CD14-positive monocyte (primary cell): ENCODE measurements around the gene P4HB. TPM values are rescaled to one million over a fixed set of nuclear protein-coding genes. Genes with fewer than 3 reads are reported as not detected.

Source experiments
- DNase-seq, 3 donors: peaks; one replicate each; pipeline ENCODE4 v3.0.0-alpha.2; 2011 to 2022
- H2AFZ ChIP-seq: 2 replicates; pipeline ENCODE4 v1.6.0; 2012; ENCODE audit warnings: mild to moderate bottlenecking, low read depth, low read length, inconsistent platforms; ENCODE audit not compliant: insufficient read depth, poor library complexity, severe bottlenecking
- H3K27ac ChIP-seq, 2 donors: 1 replicate in 1 of 2; 2 replicates in 1 of 2; pipeline ENCODE4 v1.5.1; 2012 to 2013; ENCODE audit warnings: low read length in 2 of 2, control low read depth in 1 of 2, inconsistent platforms in 1 of 2, low read depth in 1 of 2, mild to moderate bottlenecking in 1 of 2
- H3K27me3 ChIP-seq, 2 donors: one replicate each; pipeline versions ENCODE4 v1.6.0 to v1.6.1; 2011 to 2013; ENCODE audit warnings: low read length in 2 of 2; ENCODE audit not compliant: control insufficient read depth in 2 of 2, insufficient read depth in 2 of 2
- H3K36me3 ChIP-seq, 2 donors: replicated peaks in 1 of 2; 1 replicate in 1 of 2; 2 replicates in 1 of 2; pipeline versions ENCODE4 v1.5.1 to v1.6.1; 2012 to 2013; ENCODE audit warnings: low read length in 2 of 2, control low read depth in 1 of 2, inconsistent platforms in 1 of 2, mild to moderate bottlenecking in 1 of 2; ENCODE audit not compliant: insufficient read depth in 2 of 2, control insufficient read depth in 1 of 2
- H3K4me1 ChIP-seq, 2 donors: 1 replicate in 1 of 2; 2 replicates in 1 of 2; pipeline versions ENCODE4 v1.5.1 to v1.6.1; 2012 to 2013; ENCODE audit warnings: low read length in 2 of 2, control low read depth in 1 of 2, inconsistent platforms in 1 of 2, mild to moderate bottlenecking in 1 of 2, moderate library complexity in 1 of 2; ENCODE audit not compliant: insufficient read depth in 2 of 2, control insufficient read depth in 1 of 2
- H3K4me2 ChIP-seq: replicated peaks from 2 replicates; pipeline ENCODE3; 2012; ENCODE audit warnings: low read length, moderate library complexity, mild to moderate bottlenecking; ENCODE audit not compliant: poor library complexity, severe bottlenecking; ENCODE audit errors: extremely low read depth
- H3K4me3 ChIP-seq, 3 experiments: fragments of 200-600 bp in 1 of 3; sonication (generic) in 1 of 3; replicated peaks in 1 of 3; 1 replicate in 2 of 3; 2 replicates in 1 of 3; pipeline ENCODE4 v1.5.1; 2011 to 2013; ENCODE audit warnings: low read length in 3 of 3, mild to moderate bottlenecking in 3 of 3, control low read depth in 2 of 3, low read depth in 2 of 3, inconsistent platforms in 1 of 3, moderate library complexity in 1 of 3
- H3K79me2 ChIP-seq: 2 replicates; pipeline ENCODE4 v1.6.0; 2012; ENCODE audit warnings: mild to moderate bottlenecking, control low read depth, inconsistent platforms, low read length, moderate library complexity; ENCODE audit not compliant: insufficient read depth
- H3K9ac ChIP-seq: 2 replicates; pipeline ENCODE4 v1.6.0; 2017; ENCODE audit warnings: low read length, mild to moderate bottlenecking; ENCODE audit not compliant: insufficient read depth, poor library complexity, severe bottlenecking
- H3K9me3 ChIP-seq, 2 donors: replicated peaks in 1 of 2; 1 replicate in 1 of 2; 2 replicates in 1 of 2; pipeline versions ENCODE4 v1.5.1 to v1.6.1; 2012 to 2013; ENCODE audit warnings: low read length in 2 of 2, control low read depth in 1 of 2; ENCODE audit not compliant: control insufficient read depth in 1 of 2, insufficient read depth in 1 of 2
- H4K20me1 ChIP-seq: 2 replicates; pipeline ENCODE4 v1.6.0; 2012; ENCODE audit warnings: mild to moderate bottlenecking, low read length, control low read depth, moderate library complexity; ENCODE audit not compliant: insufficient read depth
- H3K27ac Mint-ChIP-seq, 7 donors: one replicate each; pipeline ENCODE4 v1.8.0; 2020; ENCODE audit warnings: mild to moderate bottlenecking in 7 of 7, mixed read lengths in 7 of 7, moderate library complexity in 6 of 7, inconsistent platforms in 2 of 7
- H3K27me3 Mint-ChIP-seq, 3 donors: one replicate each; pipeline ENCODE4 v1.8.0; 2021 to 2022; ENCODE audit warnings: low read depth in 3 of 3, mild to moderate bottlenecking in 3 of 3, mixed read lengths in 3 of 3, moderate library complexity in 3 of 3, inconsistent platforms in 1 of 3
- H3K36me3 Mint-ChIP-seq, 2 donors: one replicate each; pipeline ENCODE4 v1.8.0; 2020; ENCODE audit warnings: mixed read lengths in 2 of 2, inconsistent platforms in 1 of 2, mild to moderate bottlenecking in 1 of 2
- H3K4me1 Mint-ChIP-seq: one replicate; pipeline ENCODE4 v1.8.0; 2020; ENCODE audit warnings: mild to moderate bottlenecking, mixed read lengths
- H3K4me3 Mint-ChIP-seq, 2 donors: one replicate each; pipeline ENCODE4 v1.8.0; 2020; ENCODE audit warnings: mild to moderate bottlenecking in 2 of 2, mixed read lengths in 2 of 2, moderate library complexity in 1 of 2
- H3K9me3 Mint-ChIP-seq, 7 donors: one replicate each; pipeline ENCODE4 v1.8.0; 2020 to 2022; ENCODE audit warnings: mixed read lengths in 7 of 7, mild to moderate bottlenecking in 6 of 7, moderate library complexity in 6 of 7, inconsistent platforms in 2 of 7
- WGBS: methylation state at CpG from one replicate; pipeline ENCODE4 v1.1.5; 2013; ENCODE audit warnings: missing lambda C conversion rate; ENCODE audit not compliant: insufficient coverage; 5-methylcytosine and 5-hydroxymethylcytosine counted together
- intact Hi-C, 2 donors: fragments of 100-400 bp; cut with micrococcal nuclease; formaldehyde crosslinking; loops; one replicate each; pipeline versions ENCODE4 v1.15.0 to v1.15.1; 2023
- polyA plus RNA-seq, 3 donors: library from polyadenylated mRNA; depleted of rRNA in 1 of 3; unstranded in 2 of 3; stranded (reverse) in 1 of 3; fragments of 300-500 nt in 2 of 3; fragments of >200 nt in 1 of 3; fragmentation: Illumina TruSeq in 2 of 3; gene quantifications; 1 replicate in 2 of 3; 2 replicates in 1 of 3; pipeline ENCODE4 v1.2.3, GENCODE V29; 2012 to 2021
- TF ChIP-seq, protein P1 (sequence below): fragments of 200-600 bp; IDR thresholded peaks from one replicate; pipeline ENCODE4 v1.8.0; 2022; ENCODE audit warnings: antibody characterized with exemption, mild to moderate bottlenecking

Gene P4HB
- polyA plus RNA-seq, 3 donors, result 108 to 297 (median 291) TPM

GRCh38 chr17:81805707-81806460 is 54.5 kb downstream of the P4HB start:
- no peak for DNase-seq
- no peak overlapping the region for H3K4me2 ChIP-seq
- H3K27ac ChIP-seq, result no peak overlapping the region
- H3K4me3 ChIP-seq, result no peak overlapping the region
- TF ChIP-seq, protein P1, sequence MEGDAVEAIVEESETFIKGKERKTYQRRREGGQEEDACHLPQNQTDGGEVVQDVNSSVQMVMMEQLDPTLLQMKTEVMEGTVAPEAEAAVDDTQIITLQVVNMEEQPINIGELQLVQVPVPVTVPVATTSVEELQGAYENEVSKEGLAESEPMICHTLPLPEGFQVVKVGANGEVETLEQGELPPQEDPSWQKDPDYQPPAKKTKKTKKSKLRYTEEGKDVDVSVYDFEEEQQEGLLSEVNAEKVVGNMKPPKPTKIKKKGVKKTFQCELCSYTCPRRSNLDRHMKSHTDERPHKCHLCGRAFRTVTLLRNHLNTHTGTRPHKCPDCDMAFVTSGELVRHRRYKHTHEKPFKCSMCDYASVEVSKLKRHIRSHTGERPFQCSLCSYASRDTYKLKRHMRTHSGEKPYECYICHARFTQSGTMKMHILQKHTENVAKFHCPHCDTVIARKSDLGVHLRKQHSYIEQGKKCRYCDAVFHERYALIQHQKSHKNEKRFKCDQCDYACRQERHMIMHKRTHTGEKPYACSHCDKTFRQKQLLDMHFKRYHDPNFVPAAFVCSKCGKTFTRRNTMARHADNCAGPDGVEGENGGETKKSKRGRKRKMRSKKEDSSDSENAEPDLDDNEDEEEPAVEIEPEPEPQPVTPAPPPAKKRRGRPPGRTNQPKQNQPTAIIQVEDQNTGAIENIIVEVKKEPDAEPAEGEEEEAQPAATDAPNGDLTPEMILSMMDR, result no peak
- WGBS, result 74% methylated on average over 5 of the region's 18 CpGs
- H3K36me3 ChIP-seq, result no peaks in the 10 kb centered on the region
- H3K4me1 ChIP-seq, result no peaks in the 10 kb centered on the region
- peak overlapping the region in 1 of 2 donors; percentile 11 for H3K4me3 Mint-ChIP-seq
- H3K27ac Mint-ChIP-seq, result no peak overlapping the region
- no peak overlapping the region for H3K9ac ChIP-seq
- H2AFZ ChIP-seq, result no peak overlapping the region
- intact Hi-C loops, result no loop called here
- no peaks in the 10 kb centered on the region for H3K4me1 Mint-ChIP-seq
- H3K9me3 Mint-ChIP-seq, result peaks cover 0 to 12% (median 3%) of the 10 kb centered on the region in 7 donors
- peaks cover 4 to 11% of the 10 kb centered on the region in 2 donors for H3K9me3 ChIP-seq
- no peaks in the 10 kb centered on the region for H3K36me3 Mint-ChIP-seq
- no peaks in the 10 kb centered on the region for H4K20me1 ChIP-seq
- peaks cover 53 to 90% (median 73%) of the 10 kb centered on the region in 3 donors for H3K27me3 Mint-ChIP-seq
- no peaks in the 10 kb centered on the region for H3K79me2 ChIP-seq
- H3K27me3 ChIP-seq, result peaks cover 15 to 71% of the 10 kb centered on the region in 2 donors

GRCh38 chr17:81804559-81805399 is 55.6 kb downstream of the P4HB start:
- no peak overlapping the region for H3K4me2 ChIP-seq
- Mint-ChIP-seq H3K4me1 (no peaks in the 10 kb centered on the region), H3K4me3 (peak overlapping the region in 1 of 2 donors; percentile 73)

More at GRCh38 chr17:81804559-81805399, 55.6 kb downstream of the P4HB start:
- peaks cover 53 to 93% (median 76%) of the 10 kb centered on the region in 3 donors for H3K27me3 Mint-ChIP-seq
- no peak overlapping the region for H3K27ac ChIP-seq
- H3K9ac ChIP-seq, result no peak overlapping the region
- peaks cover 15 to 80% of the 10 kb centered on the region in 2 donors for H3K27me3 ChIP-seq
- H3K36me3 Mint-ChIP-seq, result no peaks in the 10 kb centered on the region
- H3K4me3 ChIP-seq, result no peak overlapping the region
- no peaks in the 10 kb centered on the region for H3K4me1 ChIP-seq
- H3K27ac Mint-ChIP-seq, result no peak overlapping the region
- 5% methylated on average over 55 of the region's 65 CpGs for WGBS
- H2AFZ ChIP-seq, result no peak overlapping the region
- intact Hi-C loops, result no loop called here
- no peak for DNase-seq
- no peaks in the 10 kb centered on the region for H3K79me2 ChIP-seq
- H4K20me1 ChIP-seq, result no peaks in the 10 kb centered on the region
- peaks cover 0 to 14% (median 8%) of the 10 kb centered on the region in 7 donors for H3K9me3 Mint-ChIP-seq
- H3K9me3 ChIP-seq, result peaks cover 4 to 11% of the 10 kb centered on the region in 2 donors
- H3K36me3 ChIP-seq, result no peaks in the 10 kb centered on the region
- TF ChIP-seq, protein P1, result no peak
